ENCODE results near the gene SDC3.

Gene SDC3

DNA sequence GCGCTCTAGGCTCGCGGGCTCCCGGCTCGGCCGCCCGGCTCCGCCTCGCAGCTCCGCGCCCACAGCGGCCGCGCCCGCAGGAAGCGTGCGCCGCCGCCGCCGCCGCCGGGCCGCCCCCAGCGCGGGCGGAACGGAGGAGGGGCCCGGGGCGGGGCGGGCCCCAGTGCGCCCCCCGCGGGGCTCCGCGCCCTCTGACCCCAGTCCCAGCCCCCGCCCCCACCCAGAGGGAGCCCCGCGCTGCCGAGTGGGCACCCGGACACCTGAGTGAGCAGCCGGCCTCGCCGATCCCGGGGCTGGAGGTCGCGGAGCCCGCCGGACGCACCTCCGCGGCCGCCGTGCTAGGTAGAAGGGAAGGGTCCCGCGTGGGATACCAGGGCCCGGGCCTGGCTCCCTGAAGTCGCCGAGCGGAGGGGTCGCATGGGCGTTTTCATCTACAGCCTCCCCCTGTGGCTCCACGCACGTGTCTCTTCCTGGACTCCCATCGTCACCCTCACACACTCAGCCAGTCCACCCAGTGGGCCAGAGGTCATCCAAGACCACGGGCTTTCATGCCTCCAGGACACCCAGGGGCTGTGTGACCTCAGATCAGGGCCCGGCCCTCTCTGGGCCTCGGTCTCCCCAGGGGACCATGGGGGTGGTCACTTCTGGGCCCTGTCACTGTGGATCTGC is at the start of gene SDC3:
Gene SDC3, minus strand, starts transcription at position 63 of the 669 bp plus-strand sequence. CDS start 172 bp downstream, outside the sequence.
- Mint-ChIP-seq H3K4me3 (peak within 1 kb of the TSS; percentile 87), H3K27me3 (ENCODE audit: low read depth, poor library complexity) (peaks cover 41% of the 10 kb centered on the region), H3K4me1 (peaks cover 54% of the 10 kb centered on the region), H3K9me3 (no peaks in the 10 kb centered on the region), H3K27ac (no peak within 1 kb of the TSS), H3K36me3 (ENCODE audit: low read depth) (no peaks in the 10 kb centered on the region)
- TF ChIP-seq, protein P1, sequence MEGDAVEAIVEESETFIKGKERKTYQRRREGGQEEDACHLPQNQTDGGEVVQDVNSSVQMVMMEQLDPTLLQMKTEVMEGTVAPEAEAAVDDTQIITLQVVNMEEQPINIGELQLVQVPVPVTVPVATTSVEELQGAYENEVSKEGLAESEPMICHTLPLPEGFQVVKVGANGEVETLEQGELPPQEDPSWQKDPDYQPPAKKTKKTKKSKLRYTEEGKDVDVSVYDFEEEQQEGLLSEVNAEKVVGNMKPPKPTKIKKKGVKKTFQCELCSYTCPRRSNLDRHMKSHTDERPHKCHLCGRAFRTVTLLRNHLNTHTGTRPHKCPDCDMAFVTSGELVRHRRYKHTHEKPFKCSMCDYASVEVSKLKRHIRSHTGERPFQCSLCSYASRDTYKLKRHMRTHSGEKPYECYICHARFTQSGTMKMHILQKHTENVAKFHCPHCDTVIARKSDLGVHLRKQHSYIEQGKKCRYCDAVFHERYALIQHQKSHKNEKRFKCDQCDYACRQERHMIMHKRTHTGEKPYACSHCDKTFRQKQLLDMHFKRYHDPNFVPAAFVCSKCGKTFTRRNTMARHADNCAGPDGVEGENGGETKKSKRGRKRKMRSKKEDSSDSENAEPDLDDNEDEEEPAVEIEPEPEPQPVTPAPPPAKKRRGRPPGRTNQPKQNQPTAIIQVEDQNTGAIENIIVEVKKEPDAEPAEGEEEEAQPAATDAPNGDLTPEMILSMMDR (IDR thresholded peaks at IDR 0.05): no peak
- DNase-seq: no peak

GRCh38 chr1:30957560-30958222 is 49.1 kb upstream of the SDC3 start:
- peaks cover 93% of the 10 kb centered on the region for H3K36me3 Mint-ChIP-seq (ENCODE audit: low read depth)
- TF ChIP-seq, protein P1 (IDR thresholded peaks at IDR 0.05): no peak
- H3K9me3 Mint-ChIP-seq: no peaks in the 10 kb centered on the region
- no peak for DNase-seq
- no peak overlapping the region for H3K27ac Mint-ChIP-seq
- H3K4me1 Mint-ChIP-seq: no peaks in the 10 kb centered on the region
- no peak overlapping the region for H3K4me3 Mint-ChIP-seq
- no peaks in the 10 kb centered on the region for H3K27me3 Mint-ChIP-seq (ENCODE audit: low read depth, poor library complexity)

- DNase-seq: no peak
- Mint-ChIP-seq H3K4me3 (no peak overlapping the region), H3K9me3 (no peaks in the 10 kb centered on the region), H3K27ac (no peak overlapping the region), H3K36me3 (ENCODE audit: low read depth) (peaks cover 97% of the 10 kb centered on the region), H3K4me1 (no peaks in the 10 kb centered on the region), H3K27me3 (ENCODE audit: low read depth, poor library complexity) (no peaks in the 10 kb centered on the region)
- TF ChIP-seq, protein P1 (IDR thresholded peaks at IDR 0.05): no peak
Measured at GRCh38 chr1:30955448-30956015, 47.0 kb upstream of the SDC3 start.

DNA sequence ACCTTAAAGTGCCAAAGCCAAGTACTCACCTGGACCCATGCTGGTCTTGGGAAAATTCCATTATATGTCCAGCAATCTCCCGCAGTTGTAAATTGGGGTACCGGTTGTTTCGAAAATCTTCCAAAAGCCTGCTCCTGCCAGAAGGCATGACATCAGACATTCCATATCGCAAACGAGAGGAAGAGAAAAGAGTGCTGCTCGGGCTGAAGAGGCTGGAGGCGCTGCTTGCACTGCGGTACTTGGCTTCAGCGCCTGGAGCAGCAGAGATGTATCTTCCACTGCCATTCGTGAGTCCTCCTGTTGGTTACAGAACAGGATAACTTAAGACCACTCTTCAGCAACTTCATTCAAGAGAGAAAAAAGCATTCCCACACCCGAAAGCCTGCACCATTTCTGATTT is 45.1 kb upstream of the SDC3 start:
- DNase-seq: no peak
- H3K27ac Mint-ChIP-seq: no peak overlapping the region
- H3K4me1 Mint-ChIP-seq: no peaks in the 10 kb centered on the region
- no peaks in the 10 kb centered on the region for H3K9me3 Mint-ChIP-seq
- H3K4me3 Mint-ChIP-seq: no peak overlapping the region
- peaks cover 94% of the 10 kb centered on the region for H3K36me3 Mint-ChIP-seq (ENCODE audit: low read depth)
- TF ChIP-seq, protein P1 (IDR thresholded peaks at IDR 0.05): no peak
- H3K27me3 Mint-ChIP-seq (ENCODE audit: low read depth, poor library complexity): no peaks in the 10 kb centered on the region

DNA sequence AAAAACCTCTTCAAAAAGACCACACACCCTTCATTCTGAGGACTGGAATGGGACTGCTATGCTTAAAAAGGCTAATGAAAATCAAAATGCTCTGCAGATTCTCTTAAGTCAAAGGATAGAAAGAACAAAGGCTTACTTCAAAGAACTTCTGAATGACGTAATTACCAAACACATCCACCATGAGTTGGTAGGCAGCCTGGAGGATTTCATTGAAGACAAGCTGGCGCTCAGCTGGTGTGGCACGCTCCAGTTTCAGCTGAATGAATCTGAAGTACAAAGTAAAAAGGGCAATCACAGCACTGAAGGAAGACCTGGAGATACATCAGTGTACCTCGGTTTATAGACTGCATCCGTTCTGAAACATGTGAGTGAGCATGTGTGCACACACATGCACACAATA is 43.5 kb upstream of the SDC3 start:
- H3K36me3 Mint-ChIP-seq (ENCODE audit: low read depth): peaks cover 94% of the 10 kb centered on the region
- TF ChIP-seq, protein P1 (IDR thresholded peaks at IDR 0.05): no peak
- no peaks in the 10 kb centered on the region for H3K27me3 Mint-ChIP-seq (ENCODE audit: low read depth, poor library complexity)
- no peaks in the 10 kb centered on the region for H3K9me3 Mint-ChIP-seq
- H3K4me3 Mint-ChIP-seq: no peak overlapping the region
- no peak for DNase-seq
- no peaks in the 10 kb centered on the region for H3K4me1 Mint-ChIP-seq
- H3K27ac Mint-ChIP-seq: peak overlapping the region; percentile 35

All from nephron progenitor cell (in vitro differentiated cells).